Activated naive CD4-positive, alpha-beta T cell (primary cell): ENCODE data around the gene EEF1AKMT3.

Experiments used
- DNase-seq, 4 experiments: peaks; one replicate each; lab custom pipeline; 2025; lab: John Stamatoyannopoulos, UW

Gene EEF1AKMT3

DNA sequence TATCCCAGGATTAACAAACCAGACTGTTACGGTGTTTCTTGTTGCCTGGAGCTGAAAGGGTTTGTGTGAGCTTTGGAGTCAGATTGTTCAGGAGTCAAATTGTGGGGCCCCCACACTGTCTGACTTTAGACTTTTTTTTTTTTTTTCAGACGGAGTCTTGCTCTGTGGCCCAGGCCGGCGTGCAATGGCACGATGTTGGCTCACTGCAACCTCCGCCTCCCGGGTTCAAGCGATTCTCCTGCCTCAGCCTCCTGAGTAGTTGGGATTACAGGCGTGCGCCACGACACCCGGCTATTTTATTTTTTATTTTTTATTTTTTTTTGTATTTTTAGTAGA is 11.0 kb downstream of the EEF1AKMT3 start:
- DNase-seq, result no peak

DNA sequence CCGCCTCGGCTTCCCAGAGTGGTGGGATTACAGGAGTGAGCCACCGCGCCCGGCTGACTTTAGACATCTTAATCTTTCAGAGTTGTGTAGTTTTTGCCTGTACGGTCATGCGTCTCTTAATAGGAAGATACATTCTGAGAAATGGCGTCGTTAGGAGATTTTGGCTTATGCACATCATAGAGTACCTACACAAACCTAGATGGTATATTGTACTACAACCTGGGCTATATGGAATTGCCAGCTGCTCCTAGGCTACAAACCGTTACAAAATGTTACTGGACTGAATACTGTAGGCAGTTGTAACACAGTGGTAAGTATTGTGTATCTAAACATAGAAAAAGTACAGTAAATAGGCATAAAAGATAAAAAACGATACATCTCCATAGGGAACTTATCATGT is 11.4 kb downstream of the EEF1AKMT3 start:
- no peak for DNase-seq

DNA sequence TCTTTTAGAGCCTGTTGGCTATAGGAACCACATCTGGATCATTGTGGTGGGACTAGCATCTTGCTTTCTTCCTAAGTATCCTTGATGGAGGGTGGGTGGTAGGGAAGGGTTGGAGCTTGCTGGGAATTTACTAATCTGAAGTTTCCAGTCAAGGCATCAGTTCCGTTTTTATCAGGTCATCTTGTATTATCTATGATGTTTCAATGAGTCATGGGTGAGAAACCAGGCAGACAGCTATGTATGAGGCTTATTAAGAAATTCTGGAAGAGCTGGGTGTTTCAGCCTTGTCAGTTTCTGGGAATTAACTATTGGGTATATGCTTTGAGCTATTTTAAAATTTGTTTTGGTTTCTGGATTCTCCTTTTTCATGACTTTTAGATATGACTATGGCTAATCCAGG is 21.5 kb downstream of the EEF1AKMT3 start:
- DNase-seq, result no peak

DNA sequence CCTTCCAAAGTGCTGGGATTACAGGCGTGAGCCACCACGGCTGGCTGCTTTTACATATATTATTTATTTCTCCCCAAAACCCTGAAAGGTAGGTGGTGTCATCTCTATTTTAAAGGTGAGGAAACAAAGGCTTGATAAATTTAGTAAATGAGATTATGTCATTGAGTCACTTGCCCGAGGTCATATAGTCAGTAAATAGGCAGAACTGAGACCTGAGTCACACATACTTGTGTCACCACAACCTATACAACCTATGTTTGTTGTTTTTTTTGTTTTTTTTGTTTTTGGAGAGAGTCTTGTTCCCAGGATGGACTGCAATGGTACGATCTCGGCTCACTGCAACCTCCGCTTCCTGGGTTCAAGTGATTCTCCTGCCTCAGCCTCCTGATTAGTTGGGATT is 22.9 kb downstream of the EEF1AKMT3 start:
- DNase-seq, result no peak

DNA sequence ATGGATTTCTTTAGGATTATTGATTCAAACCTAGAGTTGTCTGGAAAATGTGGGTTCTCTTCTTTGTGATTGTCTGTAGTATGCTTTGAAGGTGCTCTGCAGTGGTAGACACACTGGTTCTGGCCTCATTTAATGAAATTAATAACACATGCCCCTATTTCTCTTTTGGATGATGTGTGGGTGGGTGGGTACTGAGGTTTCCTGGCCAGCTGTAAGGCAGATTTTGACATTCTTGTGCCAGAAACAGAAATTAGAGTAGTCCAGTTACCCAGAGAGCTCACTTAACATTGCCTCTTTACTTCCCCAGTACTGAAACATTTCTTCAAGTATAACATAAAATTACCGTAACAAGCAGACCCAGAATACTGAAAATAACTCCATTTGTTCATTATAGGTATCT is 24.6 kb downstream of the EEF1AKMT3 start:
- DNase-seq, result no peak

DNA sequence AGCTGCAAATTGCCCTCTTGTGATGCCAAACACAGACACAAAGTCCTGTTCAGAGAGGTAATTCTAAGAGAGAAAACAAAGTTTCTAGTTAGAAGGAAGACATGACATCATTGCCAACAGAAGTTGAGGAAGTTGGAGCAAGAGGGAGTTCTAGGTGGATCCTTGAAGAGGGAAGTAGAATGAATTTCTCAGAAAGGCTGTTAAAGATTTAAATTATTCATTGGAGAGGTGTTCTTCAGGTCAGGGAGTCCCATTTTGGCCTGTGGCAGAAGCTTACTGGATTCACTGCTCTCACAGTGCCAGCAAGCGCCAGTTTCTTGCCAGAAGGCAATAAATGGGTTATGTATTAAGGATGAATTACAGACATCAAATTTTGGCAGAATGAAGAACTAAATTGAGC is 25.5 kb downstream of the EEF1AKMT3 start:
- no peak for DNase-seq

DNA sequence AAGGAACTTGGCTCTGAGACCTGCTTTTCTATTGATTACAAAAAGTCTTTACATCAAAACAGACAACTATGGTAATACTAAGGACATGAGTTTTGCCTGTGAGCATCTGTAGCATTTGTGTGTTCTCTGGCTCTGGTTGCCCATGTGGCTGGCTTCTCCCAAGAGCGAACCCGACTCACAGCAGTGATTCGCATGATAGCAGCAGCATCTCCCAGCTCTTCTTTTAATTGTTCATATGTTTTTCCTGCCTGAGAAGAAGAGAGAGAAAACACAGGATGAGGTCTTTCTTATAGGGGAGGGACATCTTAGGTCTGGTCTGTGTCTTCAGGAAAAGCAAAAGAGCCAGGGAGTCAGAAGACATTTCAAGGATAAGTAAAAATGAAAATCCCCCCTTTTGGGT is 28.6 kb downstream of the EEF1AKMT3 start:
- no peak for DNase-seq

DNA sequence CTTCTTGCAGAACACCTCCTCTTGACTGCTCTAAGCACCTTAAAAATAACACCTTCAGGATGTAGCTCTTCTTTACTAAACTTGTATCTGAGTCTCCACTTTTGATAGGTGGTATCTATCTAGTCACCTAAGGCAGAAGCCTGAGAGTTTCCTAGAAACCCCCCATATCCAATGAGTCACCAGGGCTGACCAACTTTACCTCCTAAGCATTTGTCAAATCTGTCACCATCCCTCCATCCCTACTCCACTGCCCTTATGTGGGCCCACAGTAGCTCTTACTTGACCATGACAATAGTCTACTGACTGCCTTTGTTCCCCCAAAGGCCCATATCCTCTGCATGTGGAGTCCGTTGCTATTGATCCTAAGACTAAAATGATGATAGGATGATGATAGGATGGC is 30.2 kb downstream of the EEF1AKMT3 start:
- no peak for DNase-seq

DNA sequence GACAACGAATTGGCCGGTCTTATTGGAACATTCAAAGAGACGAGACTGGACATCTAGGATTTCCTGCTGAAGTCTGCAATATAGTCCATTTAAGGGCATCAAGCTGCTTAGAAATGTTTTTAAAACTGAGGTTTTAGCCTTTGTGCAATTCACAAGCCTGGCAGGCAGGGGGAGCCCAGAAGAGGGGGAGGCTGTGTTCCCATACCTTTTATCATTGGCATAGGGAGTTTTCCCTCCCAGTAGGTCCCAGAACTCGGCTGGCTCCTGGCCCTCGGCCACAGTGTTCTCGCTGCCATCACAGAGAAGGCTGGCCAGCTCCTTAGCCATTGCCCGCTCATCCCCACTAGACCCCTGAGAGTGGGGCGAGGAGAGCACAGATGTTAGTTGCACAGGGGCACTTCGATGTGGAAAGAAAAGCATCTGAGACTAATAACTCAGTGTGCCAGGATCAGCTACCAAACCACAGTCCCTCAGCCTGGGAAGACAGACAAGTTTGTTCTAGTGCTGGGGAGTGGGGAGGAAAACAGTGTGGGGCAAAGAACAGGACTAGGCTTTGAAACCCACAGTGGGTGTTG is 31.0 kb downstream of the EEF1AKMT3 start:
- DNase-seq, result peak in 1 of 4 experiments; percentile 13

DNA sequence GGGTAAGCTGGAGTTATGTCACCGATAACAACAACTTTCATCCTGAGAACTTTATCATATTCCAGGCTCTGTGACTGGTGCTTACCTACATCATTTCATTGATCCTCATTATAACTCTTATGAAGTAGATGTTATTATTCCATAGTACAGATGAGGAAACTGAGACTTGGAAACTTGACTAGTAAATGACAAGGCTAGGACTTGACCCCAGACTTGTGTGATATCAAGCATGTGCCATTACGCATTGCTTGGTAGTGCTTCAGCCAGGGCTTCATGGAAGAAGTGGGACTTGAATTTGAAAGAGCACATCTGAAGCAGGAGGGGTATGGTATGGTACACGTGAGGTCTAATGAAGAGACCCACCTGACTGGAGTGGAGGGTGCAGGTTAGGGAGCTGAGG is 34.3 kb downstream of the EEF1AKMT3 start:
- DNase-seq, result no peak

DNA sequence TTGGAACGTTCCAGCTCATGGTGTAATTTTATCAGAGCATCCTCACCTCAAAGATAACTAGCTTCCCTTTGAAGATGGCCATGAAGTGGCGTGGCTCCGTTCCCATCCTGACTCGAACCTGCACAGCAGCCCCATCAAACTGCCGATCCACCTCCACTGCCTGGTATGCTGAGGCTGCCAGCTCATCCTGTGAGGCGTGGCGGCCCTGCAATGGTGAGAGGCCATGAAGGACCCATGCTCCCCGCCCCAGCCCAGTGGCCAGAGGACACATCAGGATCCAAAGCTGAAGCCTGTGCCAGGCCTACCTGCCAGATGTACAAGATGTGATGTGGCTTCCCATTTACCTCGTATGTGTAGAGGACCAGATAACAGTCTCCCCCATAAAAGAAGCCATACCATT is 34.9 kb downstream of the EEF1AKMT3 start:
- no peak for DNase-seq

DNA sequence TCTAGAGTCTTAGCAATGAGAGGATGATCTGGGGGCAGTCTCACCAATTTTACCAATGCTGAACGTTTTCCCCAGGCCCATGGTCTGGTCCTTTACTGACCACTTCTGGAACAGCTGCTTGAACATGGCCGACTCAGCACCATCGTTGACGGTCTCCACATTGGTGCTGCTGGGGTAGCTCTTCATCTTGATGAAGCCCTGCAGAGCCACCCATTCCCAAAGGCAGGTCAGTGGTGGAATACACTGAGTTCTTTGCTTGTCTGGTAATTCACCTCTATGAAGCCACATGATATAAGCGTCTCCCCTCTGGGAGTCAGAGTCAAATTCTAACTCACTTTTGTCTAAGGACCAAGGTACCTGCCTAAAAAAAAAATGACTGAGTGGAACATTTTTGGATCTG is 35.9 kb downstream of the EEF1AKMT3 start:
- no peak for DNase-seq

DNA sequence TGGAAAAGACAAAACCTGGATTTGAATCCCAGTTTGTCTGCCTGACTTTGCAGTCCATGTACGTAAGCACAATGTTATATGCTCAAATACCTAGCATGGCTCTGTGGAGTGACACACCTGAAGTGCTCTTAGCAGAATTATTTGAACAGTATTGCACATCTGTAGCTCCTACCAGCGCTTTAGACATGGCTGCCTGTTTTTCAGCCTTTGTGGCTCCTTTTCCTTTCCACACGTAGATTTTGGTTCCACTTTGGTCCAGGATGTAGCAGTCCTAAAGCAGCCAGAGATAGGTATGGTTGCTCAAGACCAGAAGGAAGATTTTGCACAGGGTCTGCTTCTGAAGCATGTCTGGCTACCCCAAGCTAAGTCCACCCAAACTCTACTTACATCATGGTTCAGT is 37.0 kb downstream of the EEF1AKMT3 start:
- DNase-seq, result no peak

DNA sequence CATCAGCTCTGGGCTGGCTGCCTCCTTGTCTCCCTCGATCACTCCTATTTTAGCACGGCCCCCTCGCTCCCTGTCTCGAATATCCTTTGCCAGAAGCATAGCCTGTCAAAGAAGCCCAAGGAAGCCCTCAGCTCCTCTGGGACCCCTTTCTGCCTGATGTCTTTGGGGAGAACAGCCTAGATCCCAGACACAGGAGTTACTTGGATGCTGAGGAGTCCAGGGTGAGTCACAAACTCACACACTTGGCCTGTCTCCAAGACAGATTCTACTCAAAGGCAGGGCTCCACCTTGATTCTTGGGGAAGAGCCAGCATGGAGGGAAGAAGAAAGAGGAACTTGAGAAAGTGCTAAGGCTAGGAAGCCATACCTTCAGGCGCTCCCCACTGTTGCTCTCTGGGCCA is 38.0 kb downstream of the EEF1AKMT3 start:
- no peak for DNase-seq

DNA sequence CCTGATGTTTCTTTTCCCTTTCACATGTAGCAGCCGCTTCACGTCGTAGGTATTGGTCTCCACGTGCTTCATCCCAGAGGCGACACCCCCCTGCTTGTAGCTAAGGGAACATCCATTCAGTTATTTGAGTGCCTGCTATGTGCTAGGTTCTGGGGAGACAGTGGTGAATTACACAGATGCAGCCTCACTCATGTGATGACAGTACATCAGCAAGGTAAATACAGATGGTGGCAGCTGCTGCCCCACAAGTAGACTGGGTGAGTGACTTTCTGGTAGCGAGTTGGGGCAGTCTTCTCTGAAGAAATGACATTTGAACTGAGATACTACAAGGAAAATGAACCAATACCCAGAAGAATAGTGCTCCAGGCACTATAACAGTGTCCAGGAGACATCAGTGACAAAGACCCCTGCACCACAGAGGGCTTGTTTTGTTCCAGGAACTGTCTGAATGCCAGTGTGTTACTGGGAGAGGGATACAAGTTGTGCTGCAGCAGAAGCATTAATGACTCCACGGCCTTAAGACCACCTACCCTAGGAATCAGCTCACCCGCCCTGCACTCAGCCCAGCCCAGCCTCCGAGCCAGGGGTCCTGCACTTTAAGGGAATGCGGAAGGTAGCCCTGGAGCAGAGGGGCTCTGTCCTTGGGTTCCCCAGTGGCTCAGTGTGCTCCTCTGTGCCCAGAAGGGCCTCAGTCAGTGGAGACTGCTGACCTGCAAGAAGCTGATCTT is 38.8 kb downstream of the EEF1AKMT3 start:
- no peak for DNase-seq

DNA sequence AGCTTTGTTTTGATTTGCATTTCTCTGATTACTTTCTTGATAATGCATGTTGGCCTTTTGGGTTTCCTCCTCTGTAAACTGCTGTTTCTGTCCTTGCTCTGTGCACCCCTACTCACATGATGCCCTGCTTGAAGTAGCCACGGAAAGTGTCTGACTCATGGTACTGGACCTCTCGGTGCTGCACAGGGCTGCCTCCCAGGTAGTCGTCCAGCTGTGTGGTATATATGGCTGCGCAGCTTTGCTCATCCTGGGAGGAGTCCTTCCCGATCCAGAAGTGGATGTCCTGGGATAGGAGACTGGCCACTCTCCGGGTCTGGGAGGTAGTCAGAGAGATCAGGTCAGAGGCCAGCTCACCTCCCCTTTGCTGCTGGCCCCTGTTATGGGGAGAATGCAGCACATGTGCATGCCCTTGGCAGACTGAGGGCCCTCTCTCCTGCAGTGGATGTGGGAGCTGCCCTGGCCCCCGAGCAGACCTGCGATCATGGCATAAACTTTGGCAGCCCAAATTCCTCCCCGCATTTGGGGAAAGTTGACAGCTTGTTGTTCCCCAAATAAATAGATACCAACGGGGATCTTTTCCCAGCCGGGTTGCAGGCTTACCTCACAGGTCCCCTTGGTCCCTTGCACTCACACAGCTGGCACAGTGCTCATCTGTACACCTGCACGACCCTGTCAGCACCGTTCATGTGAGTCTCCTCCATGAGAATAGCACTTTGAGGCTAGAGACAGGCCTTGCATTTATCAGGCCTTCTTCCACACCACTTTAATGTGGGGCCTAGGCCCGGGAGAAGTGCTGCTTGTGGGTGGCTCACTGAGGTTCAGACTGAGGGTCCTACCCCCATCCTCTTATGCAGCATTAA is 40.9 kb downstream of the EEF1AKMT3 start:
- no peak for DNase-seq

DNA sequence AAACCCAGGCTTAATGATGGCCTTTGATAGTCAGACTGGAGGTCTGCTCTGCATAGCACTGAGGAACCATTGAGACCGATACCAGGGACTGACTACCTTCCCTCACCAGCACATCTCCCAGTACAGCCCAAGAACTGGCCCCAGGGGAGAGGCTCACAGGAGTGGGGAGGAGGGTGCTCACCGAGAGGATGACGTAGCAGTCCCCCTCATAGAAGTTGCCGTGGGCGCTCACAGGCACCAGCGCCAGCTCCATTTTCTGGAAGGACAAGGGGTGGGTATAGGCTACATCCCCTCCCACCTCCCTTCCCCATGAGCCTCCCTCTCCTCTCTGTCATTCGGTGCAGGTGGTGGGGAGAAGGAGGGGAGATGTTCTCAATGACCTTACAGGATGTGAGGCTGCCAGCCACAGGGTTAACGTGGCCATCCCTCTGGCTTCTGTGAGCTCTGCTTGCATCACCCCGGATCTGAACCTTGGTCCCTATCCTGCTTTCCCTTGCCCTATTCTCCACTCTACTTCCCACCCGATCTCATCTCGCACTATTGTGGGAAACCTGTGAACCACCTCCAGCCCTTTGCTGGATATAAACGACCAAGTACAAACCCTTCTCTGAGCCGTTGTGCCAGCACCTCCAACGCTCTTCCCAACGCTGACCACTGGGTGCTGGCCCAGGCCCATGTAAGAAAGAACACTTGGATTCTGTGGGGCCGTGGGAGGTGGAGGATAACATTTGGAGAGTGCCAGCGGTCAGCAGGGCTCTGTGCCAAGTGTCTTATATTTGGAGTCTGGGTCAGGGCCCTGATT is 41.8 kb downstream of the EEF1AKMT3 start:
- DNase-seq, result no peak

DNA sequence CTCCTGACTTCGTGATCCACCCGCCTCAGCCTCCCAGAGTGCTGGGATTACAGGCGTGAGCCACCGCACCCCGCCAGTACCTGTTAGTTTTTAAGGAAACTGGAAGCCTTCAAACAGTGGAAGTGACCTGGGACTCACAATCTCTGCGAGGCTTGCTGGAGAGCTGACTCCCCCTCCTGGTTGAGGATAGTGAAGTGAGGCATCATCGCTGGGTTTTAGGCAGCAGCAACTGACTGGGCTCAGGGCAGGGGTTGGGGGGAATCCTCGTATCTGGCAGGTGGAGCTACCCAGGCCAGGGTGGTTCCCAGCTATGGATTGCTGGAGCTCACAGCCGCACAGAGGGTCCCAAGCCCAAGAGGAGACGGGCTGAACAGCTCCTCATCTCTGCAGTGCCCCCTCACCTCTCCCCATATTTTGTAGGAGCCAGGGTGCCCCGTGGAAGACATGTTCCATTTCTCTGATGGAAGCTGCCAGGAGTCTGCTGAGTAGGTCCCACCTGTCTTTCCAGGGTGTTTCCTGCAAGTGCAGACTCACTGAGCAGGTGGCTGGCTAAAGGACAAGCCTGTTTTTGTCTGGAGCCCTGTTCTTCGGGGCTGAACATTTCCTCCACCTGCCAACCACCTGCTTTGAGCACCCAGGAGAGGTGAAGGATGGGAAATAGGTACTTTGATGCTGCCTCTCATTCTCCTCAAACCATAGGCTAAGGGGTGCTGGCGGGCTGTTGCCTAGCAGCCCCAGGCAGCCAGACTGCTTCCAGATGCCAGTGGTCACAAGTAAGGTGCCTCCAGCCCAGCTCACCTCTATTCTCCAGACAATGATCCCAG is 43.0 kb downstream of the EEF1AKMT3 start:
- no peak for DNase-seq

DNA sequence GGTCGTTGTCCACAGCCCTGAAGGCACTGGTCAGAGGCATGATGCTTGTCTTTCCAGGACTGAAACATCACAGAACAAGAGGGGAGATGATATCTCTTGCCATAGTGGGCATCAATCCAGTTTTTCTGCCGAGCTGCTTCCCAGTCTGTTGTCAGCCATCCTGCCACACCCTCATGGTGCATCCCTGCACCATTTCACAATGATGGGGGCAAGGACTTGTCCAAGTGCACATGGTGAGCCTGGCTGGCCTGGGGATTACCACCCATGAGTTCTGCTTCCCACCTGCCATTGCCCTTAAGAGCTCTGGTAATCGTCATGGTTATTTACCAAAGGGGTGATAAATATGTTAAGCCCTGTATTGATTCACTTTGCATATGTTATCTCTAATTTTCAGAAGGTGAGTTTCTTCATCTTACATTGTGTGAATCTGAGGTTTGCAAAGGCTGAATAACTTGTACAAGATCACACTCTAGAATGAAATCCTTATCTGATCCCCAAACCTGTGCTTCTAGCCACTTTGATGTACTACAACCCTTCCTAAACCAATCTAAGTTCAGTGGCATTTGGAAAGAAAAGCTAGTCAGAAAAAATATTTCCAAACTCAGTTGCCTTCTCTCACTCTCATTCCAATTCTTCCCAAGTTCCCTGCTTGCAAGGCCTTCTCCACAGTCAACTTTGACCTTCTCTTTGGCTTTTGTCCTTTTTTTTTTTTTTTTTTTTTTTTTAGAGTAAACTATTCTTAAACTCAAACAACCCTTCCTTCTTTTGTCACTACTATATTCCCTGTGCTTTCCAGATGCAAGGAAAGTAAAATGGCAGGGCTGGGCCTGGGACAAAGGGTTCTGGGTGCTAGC is 43.8 kb downstream of the EEF1AKMT3 start:
- DNase-seq, result no peak

DNA sequence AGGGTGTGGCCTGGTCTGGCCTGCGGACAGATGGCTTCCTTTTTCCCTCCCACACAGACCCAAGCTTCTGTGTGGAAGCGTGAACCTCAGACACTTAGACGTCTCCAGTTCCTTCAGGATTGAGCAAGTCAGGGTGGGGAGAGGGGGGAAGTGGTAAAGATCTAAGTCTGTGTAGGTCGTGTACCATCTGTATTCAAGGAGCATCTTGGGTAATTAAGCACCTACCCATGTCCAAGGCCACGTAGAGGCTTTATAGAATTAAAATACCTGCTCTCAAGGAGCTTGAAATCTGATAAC is 44.4 kb downstream of the EEF1AKMT3 start:
- DNase-seq, result no peak
